H1 (cell line): ENCODE measurements around the gene PNMA1. TPM values are rescaled to one million over a fixed set of nuclear protein-coding genes. Genes with fewer than 3 reads are reported as not detected.

Source experiments
- CTCF ChIA-PET: fragments of 300-600 bp; sonication (Branson Sonifier 250); formaldehyde crosslinking; loops from one replicate; lab custom pipeline; 2021; ENCODE audit not compliant: partially characterized antibody; lab: Charles Lee
- POLR2A ChIA-PET: fragments of 300-600 bp; sonication (Branson Sonifier 250); formaldehyde crosslinking; loops from one replicate; lab custom pipeline; 2021; ENCODE audit warnings: inconsistent platforms; ENCODE audit not compliant: partially characterized antibody; lab: Charles Lee
- DNase-seq, 2 experiments: peaks; one replicate each; pipeline versions ENCODE4 v3.0.0 to v3.0.0-alpha.2; 2010 to 2022; ENCODE audit warnings: low spot score in 2 of 2, low read depth in 1 of 2, mixed read lengths in 1 of 2
- FAIRE-seq: peaks from 2 replicates; lab custom pipeline; 2011; peaks lifted over from hg19 to GRCh38; lab: Jason Lieb, UNC
- H2AFZ ChIP-seq: 2 replicates; pipeline ENCODE4 v1.8.1; 2012; ENCODE audit warnings: low read length, inconsistent platforms
- H2AK5ac ChIP-seq: 2 replicates; pipeline ENCODE4 v1.6.1; 2013; ENCODE audit warnings: low read depth, low read length
- H2BK120ac ChIP-seq: replicated peaks from 2 replicates; pipeline ENCODE3; 2013; ENCODE audit warnings: low read depth, low read length, inconsistent platforms
- H2BK12ac ChIP-seq: 2 replicates; pipeline ENCODE4 v1.6.1; 2013; ENCODE audit warnings: low read depth, low read length
- H2BK15ac ChIP-seq: 2 replicates; pipeline ENCODE4 v1.6.1; 2013; ENCODE audit warnings: low read length
- H2BK20ac ChIP-seq: 2 replicates; pipeline ENCODE4 v1.6.1; 2013; ENCODE audit warnings: low read length
- H2BK5ac ChIP-seq: 2 replicates; pipeline ENCODE4 v1.6.1; 2013; ENCODE audit warnings: low read depth, low read length
- H3K14ac ChIP-seq: 2 replicates; pipeline ENCODE4 v1.6.1; 2013; ENCODE audit warnings: inconsistent platforms; ENCODE audit not compliant: insufficient read length
- H3K18ac ChIP-seq: 2 replicates; pipeline ENCODE4 v1.6.1; 2013; ENCODE audit warnings: low read length; ENCODE audit errors: extremely low read depth
- H3K23ac ChIP-seq: 2 replicates; pipeline ENCODE4 v1.6.1; 2013; ENCODE audit warnings: inconsistent platforms; ENCODE audit not compliant: insufficient read length
- H3K23me2 ChIP-seq: 2 replicates; pipeline ENCODE4 v1.6.1; 2013; ENCODE audit warnings: low read depth, low read length
- H3K27ac ChIP-seq: 2 replicates; pipeline ENCODE4 v1.6.1; 2011; ENCODE audit warnings: low read depth, low read length, inconsistent platforms
- H3K27me3 ChIP-seq, 4 experiments: replicated peaks in 1 of 4; 1 replicate in 1 of 4; 2 replicates in 3 of 4; pipeline versions ENCODE4 v1.6.1 to v1.8.1; 2011 to 2013; ENCODE audit warnings: low read length in 3 of 4, mild to moderate bottlenecking in 3 of 4, inconsistent platforms in 2 of 4, mixed read lengths in 2 of 4, moderate library complexity in 1 of 4; ENCODE audit not compliant: control insufficient read depth in 3 of 4, insufficient read depth in 3 of 4; ENCODE audit errors: extremely low read depth in 1 of 4
- H3K36me3 ChIP-seq, 4 experiments: 2 replicates each; pipeline versions ENCODE4 v1.6.1 to v1.8.1; 2011 to 2013; ENCODE audit warnings: mild to moderate bottlenecking in 4 of 4, low read length in 3 of 4, moderate library complexity in 2 of 4, control low read depth in 1 of 4, inconsistent platforms in 1 of 4; ENCODE audit not compliant: insufficient read depth in 4 of 4, control insufficient read depth in 2 of 4
- H3K4ac ChIP-seq: replicated peaks from 2 replicates; pipeline ENCODE3; 2013; ENCODE audit warnings: low read length, low read depth, mixed read lengths, inconsistent platforms; ENCODE audit not compliant: insufficient read length
- H3K4me1 ChIP-seq, 4 experiments: replicated peaks in 1 of 4; 1 replicate in 1 of 4; 2 replicates in 3 of 4; pipeline versions ENCODE4 v1.6.1 to v1.8.1; 2011 to 2013; ENCODE audit warnings: low read length in 3 of 4, inconsistent platforms in 2 of 4, mixed read lengths in 1 of 4; ENCODE audit not compliant: insufficient read depth in 4 of 4, control insufficient read depth in 3 of 4
- H3K4me2 ChIP-seq, 2 experiments: 2 replicates each; pipeline versions ENCODE4 v1.6.1 to v1.8.1; 2011 to 2013; ENCODE audit warnings: low read depth in 2 of 2, low read length in 2 of 2, control low read depth in 1 of 2, inconsistent platforms in 1 of 2, mild to moderate bottlenecking in 1 of 2; ENCODE audit not compliant: insufficient read depth in 1 of 2
- H3K4me3 ChIP-seq, 4 experiments: fragments of 200-600, 300-600 bp in 1 of 4; sonication (generic), shearing (Covaris generic), sonication (Bioruptor Twin) in 1 of 4; 2 replicates each; pipeline versions ENCODE4 v1.5.1 to v1.8.1; 2011 to 2016; ENCODE audit warnings: low read length in 4 of 4, low read depth in 3 of 4, control low read depth in 2 of 4, inconsistent platforms in 2 of 4, mild to moderate bottlenecking in 2 of 4, mixed read lengths in 1 of 4, moderate library complexity in 1 of 4; ENCODE audit not compliant: insufficient read depth in 2 of 4; ENCODE audit errors: extremely low read depth in 1 of 4
- H3K56ac ChIP-seq: replicated peaks from 2 replicates; pipeline ENCODE3; 2013; ENCODE audit warnings: low read depth, mild to moderate bottlenecking, mixed read lengths, low read length, inconsistent platforms; ENCODE audit not compliant: insufficient read length
- H3K79me1 ChIP-seq: 2 replicates; pipeline ENCODE4 v1.6.1; 2013; ENCODE audit warnings: low read depth, low read length, control low read depth
- H3K79me2 ChIP-seq, 2 experiments: 2 replicates each; pipeline versions ENCODE4 v1.6.1 to v1.8.1; 2012 to 2013; ENCODE audit warnings: low read length in 2 of 2, mild to moderate bottlenecking in 2 of 2, inconsistent platforms in 1 of 2; ENCODE audit not compliant: insufficient read depth in 2 of 2, control insufficient read depth in 1 of 2
- H3K9ac ChIP-seq, 4 experiments: replicated peaks in 1 of 4; 1 replicate in 1 of 4; 2 replicates in 3 of 4; pipeline versions ENCODE4 v1.6.1 to v1.8.1; 2011 to 2013; ENCODE audit warnings: low read depth in 3 of 4, low read length in 3 of 4, control low read depth in 2 of 4, mild to moderate bottlenecking in 2 of 4, moderate library complexity in 2 of 4, inconsistent platforms in 1 of 4; ENCODE audit errors: extremely low read depth in 1 of 4
- H3K9me3 ChIP-seq, 2 experiments: 2 replicates each; pipeline versions ENCODE4 v1.6.1 to v1.8.1; 2012 to 2013; ENCODE audit warnings: mild to moderate bottlenecking in 2 of 2, moderate library complexity in 2 of 2, control low read depth in 1 of 2, inconsistent platforms in 1 of 2, low read depth in 1 of 2, low read length in 1 of 2, mixed read lengths in 1 of 2; ENCODE audit not compliant: insufficient read depth in 2 of 2
- H4K20me1 ChIP-seq, 2 experiments: replicated peaks in 1 of 2; 2 replicates each; pipeline versions ENCODE3 to v1.8.1; 2011 to 2013; ENCODE audit warnings: inconsistent platforms in 2 of 2, low read length in 2 of 2, mild to moderate bottlenecking in 1 of 2; ENCODE audit not compliant: insufficient read depth in 2 of 2, control insufficient read depth in 1 of 2
- H4K5ac ChIP-seq: 2 replicates; pipeline ENCODE4 v1.6.1; 2013; ENCODE audit warnings: low read length, low read depth, mixed read lengths, inconsistent platforms; ENCODE audit not compliant: insufficient read length
- H4K8ac ChIP-seq: 2 replicates; pipeline ENCODE4 v1.8.0; 2013; ENCODE audit warnings: mild to moderate bottlenecking, moderate library complexity, low read length, inconsistent platforms; ENCODE audit not compliant: insufficient read depth; ENCODE audit errors: extremely low read depth
- H4K91ac ChIP-seq: replicated peaks from 2 replicates; pipeline ENCODE3; 2013; ENCODE audit warnings: low read length, mixed read lengths, inconsistent platforms; ENCODE audit not compliant: insufficient read length
- CHD1 ChIP-seq: IDR thresholded peaks from 2 replicates; pipeline ENCODE4 v1.6.1; 2012; ENCODE audit warnings: low read depth, low read length, improper control_type of control experiment
- CHD2 ChIP-seq: IDR thresholded peaks from 2 replicates; pipeline ENCODE4 v1.6.1; 2012; ENCODE audit warnings: low read length, improper control_type of control experiment
- CREB1 ChIP-seq: IDR thresholded peaks from 2 replicates; pipeline ENCODE4 v1.6.1; 2012; ENCODE audit warnings: inconsistent platforms
- EGR1 ChIP-seq: IDR thresholded peaks from 2 replicates; pipeline ENCODE4 v1.6.1; 2011; ENCODE audit warnings: low read depth, low read length, borderline replicate concordance
- EZH2 ChIP-seq: fragments of 200-600 bp; sonication (generic); IDR thresholded peaks from 2 replicates; pipeline ENCODE4 v1.7.1; 2012; ENCODE audit warnings: low read depth, mild to moderate bottlenecking, moderate library complexity, low read length, inconsistent platforms; ENCODE audit not compliant: severe bottlenecking
- HDAC6 ChIP-seq: IDR thresholded peaks from one replicate; pipeline ENCODE4 v1.7.1; 2012; ENCODE audit warnings: low read depth, mild to moderate bottlenecking, inconsistent platforms, low read length, moderate library complexity
- KDM5A ChIP-seq: fragments of 200-600 bp; IDR thresholded peaks from 2 replicates; pipeline ENCODE4 v1.7.1; 2012; ENCODE audit warnings: mild to moderate bottlenecking, low read length, inconsistent platforms, mixed read lengths
- NRF1 ChIP-seq: IDR thresholded peaks from 2 replicates; pipeline ENCODE4 v1.6.1; 2011; ENCODE audit warnings: mild to moderate bottlenecking, low read depth, low read length, improper control_type of control experiment
- SIRT6 ChIP-seq: IDR thresholded peaks from one replicate; pipeline ENCODE4 v1.7.1; 2012; ENCODE audit warnings: low read length, inconsistent platforms
- SIX5 ChIP-seq: IDR thresholded peaks from 2 replicates; pipeline ENCODE4 v1.6.1; 2011; ENCODE audit warnings: mild to moderate bottlenecking, low read depth, low read length
- SP1 ChIP-seq: IDR thresholded peaks from 2 replicates; pipeline ENCODE4 v1.6.1; 2011; ENCODE audit warnings: low read depth, low read length
- SRF ChIP-seq: IDR thresholded peaks from 2 replicates; pipeline ENCODE4 v1.6.1; 2011; ENCODE audit warnings: mild to moderate bottlenecking, low read depth, low read length, moderate library complexity
- TEAD4 ChIP-seq: IDR thresholded peaks from 2 replicates; pipeline ENCODE4 v1.6.1; 2012; ENCODE audit warnings: low read depth, low read length, inconsistent platforms, mixed read lengths
- ZNF274 ChIP-seq: IDR thresholded peaks from 2 replicates; pipeline ENCODE4 v1.7.0; 2012; ENCODE audit warnings: low read length, borderline replicate concordance; ENCODE audit errors: extremely low read depth
- WGBS, 2 experiments: shearing (Covaris generic) in 1 of 2; methylation state at CpG; one replicate each; pipeline versions ENCODE4 v1.1.6 to v1.1.7; 2013 to 2015; ENCODE audit warnings: low lambda C conversion rate in 2 of 2, mixed read lengths in 2 of 2, inconsistent platforms in 1 of 2, low coverage in 1 of 2, missing lambda C conversion rate in 1 of 2; ENCODE audit not compliant: insufficient replicate concordance in 2 of 2, insufficient coverage in 1 of 2, insufficient read length in 1 of 2; ENCODE audit errors: extremely low coverage in 1 of 2, missing lambda C conversion rate in 1 of 2; 5-methylcytosine and 5-hydroxymethylcytosine counted together
- polyA plus RNA-seq, 7 experiments: library from polyadenylated mRNA; depleted of rRNA in 3 of 7; stranded (reverse) in 5 of 7; unstranded in 2 of 7; fragments of >200 nt in 5 of 7; fragments of 200-250 nt in 2 of 7; gene quantifications; 1 replicate in 5 of 7; 2 replicates in 1 of 7; 4 replicates in 1 of 7; pipeline versions ENCODE4 v1.2.1 to v1.2.3, GENCODE V29; 2011 to 2013; ENCODE audit warnings: missing spikeins in 2 of 7, mixed read lengths in 2 of 7
- total RNA-seq: library from RNA; stranded (reverse); fragmentation: NEBNext Ultra II Directional; extraction: Animal tissue kit (Norgen Biotek cat#: 25700); gene quantifications from 2 replicates; pipeline ENCODE4 v1.2.1, GENCODE V29; 2021

The PNMA1 gene
- total and polyA plus RNA-seq, 2 of the 8 experiments (the other 6 are each of a cell fraction or from before 2014, with no cell fraction given) = 15.8 to 52.7 TPM

GRCh38 chr14:73700325-73700724 lies 13.9 kb downstream of the PNMA1 start:
- H2BK20ac ChIP-seq = no peak overlapping the region
- no peak overlapping the region for H3K4ac ChIP-seq
- CTCF ChIA-PET = no interaction called here
- peaks cover 0 to 3% (median 0%) of the 10 kb centered on the region in 4 experiments; a peak in 2 of 8 replicates for H3K36me3 ChIP-seq
- no peak overlapping the region for H4K8ac ChIP-seq
- H3K23ac ChIP-seq = no peak overlapping the region
- no peak overlapping the region for H3K18ac ChIP-seq
- H3K79me1 ChIP-seq = no peaks in the 10 kb centered on the region
- TF ChIP-seq KDM5A (no peak), TEAD4 (no peak), NRF1 (no peak), EZH2 (no peak), SIX5 (no peak), SP1 (no peak), CHD2 (no peak), ZNF274 (no peak), EGR1 (no peak), SRF (no peak), SIRT6 (no peak), CHD1 (no peak), CREB1 (no peak), HDAC6 (no peak)
- H3K14ac ChIP-seq = no peak overlapping the region
- no peak for DNase-seq
- no peak overlapping the region for H2BK15ac ChIP-seq
- H2BK120ac ChIP-seq = no peak overlapping the region
- POLR2A ChIA-PET = interaction anchor here (2.7 kb wide), 1 partner anchor 13 kb away, joined by 10 read pairs; no protein-coding TSS in a partner anchor
- no peak overlapping the region for H4K5ac ChIP-seq
- H2BK12ac ChIP-seq = no peak overlapping the region
- no peak overlapping the region for H3K4me3 ChIP-seq
- no peak overlapping the region for H3K27ac ChIP-seq
- H3K23me2 ChIP-seq = no peaks in the 10 kb centered on the region
- H3K9ac ChIP-seq = no peak overlapping the region
- no peak overlapping the region for H3K56ac ChIP-seq
- H3K79me2 ChIP-seq = no peaks in the 10 kb centered on the region
- no peak overlapping the region for H3K4me2 ChIP-seq
- FAIRE-seq = no peak
- WGBS, 2 experiments = 92% methylated on average over 1 of the region's 1 CpG; no CpG with 5 or more reads in 1 of the 2 experiments
- H4K91ac ChIP-seq = no peak overlapping the region
- no peaks in the 10 kb centered on the region for H3K4me1 ChIP-seq
- no peak overlapping the region for H2AK5ac ChIP-seq
- H3K27me3 ChIP-seq = no peaks in the 10 kb centered on the region
- H4K20me1 ChIP-seq = no peaks in the 10 kb centered on the region
- no peak overlapping the region for H2AFZ ChIP-seq
- H3K9me3 ChIP-seq = no peaks in the 10 kb centered on the region
- H2BK5ac ChIP-seq = no peak overlapping the region
